ENCODE measurements around the gene RASAL1. TPM values are rescaled to one million over a fixed set of nuclear protein-coding genes. Genes with fewer than 3 reads are reported as not detected.

RASAL1 gene
- polyA plus RNA-seq, 1 of the 3 experiments (the other 2 are of a cell fraction): not detected

- Histone ChIP-seq H4K20me1 (ENCODE audit: insufficient read depth) (no peaks in the 10 kb centered on the region), H3K9ac (no peak overlapping the region), H3K27ac (ENCODE audit: low read depth in 2 of 2, low read length in 1 of 2) (peak overlapping the region in 1 of 2 experiments; percentile 71; a peak in 1 of 4 replicates), H3K36me3 (replicated peaks in 1 of 2; ENCODE audit: control insufficient read depth in 1 of 2, insufficient read depth in 2 of 2, low read length in 1 of 2) (no peaks in the 10 kb centered on the region), H3K9me2 (no peaks in the 10 kb centered on the region), H3K4me2 (no peak overlapping the region), H3K79me2 (ENCODE audit: insufficient read depth) (no peaks in the 10 kb centered on the region), H2AFZ (ENCODE audit: low read depth) (no peak overlapping the region), H3K9me3 (no peaks in the 10 kb centered on the region), H3K4me1 (ENCODE audit: control insufficient read depth in 1 of 2, insufficient read depth in 2 of 2, low read depth in 1 of 2, low read length in 1 of 2) (peaks cover 0 to 14% of the 10 kb centered on the region in 2 experiments; a peak in 1 of 4 replicates), H3K27me3 (ENCODE audit: insufficient read depth) (no peaks in the 10 kb centered on the region), H3F3A (replicated peaks; ENCODE audit: insufficient read depth) (no peaks in the 10 kb centered on the region), H3K4me3 (ENCODE audit: low read depth in 2 of 2, low read length in 1 of 2) (peak overlapping the region in 1 of 2 experiments; percentile 5; a peak in 1 of 4 replicates)
- ChIA-PET CTCF (interaction anchor here (0.6 to 5.3 kb wide), 37 partner anchors 9 to 640 kb away, joined by 3 to 38 read pairs (median 6); partner anchors contain the start of gene RASAL1), POLR2A (interaction anchor here (1.0 kb wide), 1 partner anchor 76 kb away, joined by 4 read pairs; no protein-coding TSS in a partner anchor)
- TF ChIP-seq MAX (IDR thresholded peaks at IDR 0.05; ENCODE audit: low read depth) (peak; percentile 55; the same call in 1 of the 2 replicates), RFX5 (IDR thresholded peaks at IDR 0.05; ENCODE audit: low read length) (no peak), NFIC (IDR thresholded peaks at IDR 0.05; ENCODE audit: borderline replicate concordance) (peak; percentile 35), USF1 (IDR thresholded peaks at IDR 0.05; ENCODE audit: borderline replicate concordance, low read depth) (no peak; the same call in 1 of the 2 replicates), FOXJ3 (CRISPR knock-in tag; IDR thresholded peaks at IDR 0.05) (no peak), SMC3 (IDR thresholded peaks at IDR 0.05; ENCODE audit: low read depth, low read length) (peak; percentile 62), TEAD4 (IDR thresholded peaks at IDR 0.05; ENCODE audit: borderline replicate concordance, insufficient read depth) (no peak), CTCF (IDR thresholded peaks at IDR 0.05) (peak; percentile 77), POLR2AphosphoS5 (IDR thresholded peaks at IDR 0.05; ENCODE audit: low read depth, low read length) (no peak), RXRA (IDR thresholded peaks at IDR 0.05; ENCODE audit: borderline replicate concordance, low read depth) (no peak), FOSL2 (IDR thresholded peaks at IDR 0.05; ENCODE audit: borderline replicate concordance, low read depth) (no peak), IRF3 (IDR thresholded peaks at IDR 0.05; ENCODE audit: low read depth, low read length) (no peak), RAD21 (IDR thresholded peaks at IDR 0.05; ENCODE audit: low read length) (peak; percentile 80)
- peak; percentile 92 for DNase-seq
- WGBS (ENCODE audit: low lambda C conversion rate): 60% methylated on average over 9 of the region's 15 CpGs
Measured at GRCh38 chr12:113098441-113099028, 37.0 kb downstream of the RASAL1 start.
